ENCODE data around the gene NMT1.
"Not testable (repeated sequence)": the region's sequence is repeated elsewhere in the genome, so short reads cannot be mapped to it uniquely, and the experiment has no call there.

NMT1 gene

GRCh38 chr17:45035848-45036247 is 25.3 kb upstream of the NMT1 start:
- in situ Hi-C loops (cut with MboI; ENCODE audit: low sequenced_read_pairs): no loop called here

DNA sequence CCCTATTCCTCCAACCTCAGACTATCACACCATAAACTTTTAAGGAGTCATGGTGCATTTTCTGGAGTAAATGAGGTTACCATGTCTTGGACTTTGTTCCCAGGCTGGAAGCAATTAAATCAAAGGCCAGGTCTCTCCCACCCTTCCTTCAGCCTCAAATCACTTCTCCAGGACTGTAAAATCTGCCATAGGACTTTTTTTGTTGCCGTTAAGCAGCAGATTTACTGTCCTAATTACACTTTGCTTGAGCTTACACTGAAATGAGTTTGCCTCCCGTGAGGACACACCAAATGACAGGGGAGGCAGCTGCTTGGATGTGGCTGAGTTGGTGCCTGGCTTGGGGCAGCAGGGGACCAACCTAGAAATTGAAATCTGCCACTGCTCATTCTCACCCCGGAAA is 24.4 kb upstream of the NMT1 start:
- in situ Hi-C loops (cut with MboI; ENCODE audit: low sequenced_read_pairs): no loop called here

GRCh38 chr17:45038728-45039634 is 22.1 kb upstream of the NMT1 start:
- in situ Hi-C loops (cut with MboI; ENCODE audit: low sequenced_read_pairs): no loop called here

DNA sequence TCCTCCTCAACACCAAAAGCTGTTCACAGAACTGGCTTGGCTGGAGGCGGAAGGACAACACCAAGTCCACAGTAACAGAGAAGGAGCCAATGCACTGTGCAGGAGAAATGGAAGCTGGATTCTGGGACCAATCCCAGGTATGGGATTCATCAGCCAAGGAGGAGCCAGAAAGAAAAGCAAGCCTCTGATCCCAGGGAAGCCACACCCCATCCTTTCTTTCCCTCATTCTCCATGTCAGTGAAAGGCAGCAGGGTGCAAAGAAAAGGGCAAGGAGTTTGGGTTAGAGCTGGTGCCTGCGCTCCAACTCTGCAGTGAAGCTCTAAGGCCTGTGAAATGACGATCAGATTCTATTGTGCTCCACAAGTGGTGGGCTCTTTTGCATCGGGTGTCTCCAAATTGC is 20.7 kb upstream of the NMT1 start:
- in situ Hi-C loops (cut with MboI; ENCODE audit: low sequenced_read_pairs): no loop called here

DNA sequence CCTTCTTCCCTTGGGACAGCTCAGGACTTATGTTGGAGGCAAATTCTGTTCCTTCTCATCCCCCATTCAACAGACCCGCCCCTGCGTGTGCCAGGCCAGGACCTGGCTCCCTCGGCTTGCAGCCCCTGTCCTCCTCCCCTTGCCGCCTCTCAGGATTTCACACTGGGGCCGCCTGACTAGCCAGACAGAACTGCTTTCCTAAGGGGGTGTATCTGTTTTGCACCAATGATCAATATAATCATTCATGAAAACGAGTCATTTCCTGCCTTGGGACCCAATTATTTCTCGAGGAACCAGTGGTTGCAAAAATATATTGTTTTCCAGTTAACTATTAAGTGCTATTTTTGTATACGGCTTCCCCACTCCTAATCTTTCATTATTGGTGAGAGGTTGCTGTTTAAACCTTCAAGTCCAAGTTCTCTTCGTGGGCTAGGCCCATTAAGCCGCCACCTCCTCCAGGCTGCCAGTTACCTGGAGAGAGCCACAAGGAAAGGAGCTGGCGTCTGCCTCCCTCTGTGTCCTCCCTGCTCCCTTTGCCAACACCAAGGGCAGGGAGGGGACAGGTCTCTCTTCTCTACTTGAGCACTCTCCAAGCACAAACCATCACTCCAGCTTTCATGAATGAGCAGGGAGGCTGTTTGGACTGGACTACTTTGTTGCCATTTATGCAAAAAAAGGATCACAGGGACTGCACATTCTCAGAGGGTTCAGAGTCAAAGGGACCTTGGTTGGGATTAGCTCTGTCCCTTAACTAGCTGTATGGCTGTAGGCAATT is 18.6 kb upstream of the NMT1 start:
- in situ Hi-C loops (cut with MboI; ENCODE audit: low sequenced_read_pairs): no loop called here

GRCh38 chr17:45043813-45044540 is 17.1 kb upstream of the NMT1 start:
- in situ Hi-C loops (cut with MboI; ENCODE audit: low sequenced_read_pairs): no loop called here

DNA sequence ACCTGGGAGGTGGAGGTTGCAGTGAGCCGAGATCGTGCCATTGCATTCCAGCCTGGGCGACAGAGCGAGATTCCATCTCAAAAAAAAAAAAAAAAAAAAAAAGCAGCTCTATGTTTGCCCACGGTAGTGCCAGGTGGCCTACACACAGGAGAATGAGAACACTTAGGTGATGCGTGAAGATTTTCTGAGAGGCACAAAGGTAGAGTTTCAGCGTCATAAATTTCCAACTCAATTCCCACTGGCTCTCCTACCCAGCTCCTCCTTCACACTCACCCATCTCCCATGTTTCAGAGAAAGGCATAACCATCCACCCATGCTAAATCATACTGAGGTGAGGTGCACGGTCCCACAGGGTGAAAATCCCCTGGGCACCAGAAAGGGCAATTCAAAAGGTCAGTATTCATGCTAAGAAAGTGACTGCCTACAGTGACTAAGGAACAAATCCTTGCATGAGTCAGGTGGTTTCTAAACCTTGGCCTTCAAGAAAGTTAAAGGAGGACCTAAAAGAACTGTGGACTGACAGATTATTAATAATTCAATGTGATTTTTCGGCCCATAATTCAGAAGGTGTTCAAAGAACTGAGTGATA is 14.5 kb upstream of the NMT1 start:
- in situ Hi-C loops (cut with MboI; ENCODE audit: low sequenced_read_pairs): no loop called here

GRCh38 chr17:45048795-45049563 is 12.1 kb upstream of the NMT1 start:
- in situ Hi-C loops (cut with MboI; ENCODE audit: low sequenced_read_pairs): no loop called here

- in situ Hi-C loops (cut with MboI; ENCODE audit: low sequenced_read_pairs): no loop called here
Observed at GRCh38 chr17:45050481-45051059, 10.5 kb upstream of the NMT1 start.

- in situ Hi-C loops (cut with MboI; ENCODE audit: low sequenced_read_pairs): no loop called here
Observed at GRCh38 chr17:45051060-45051719, 9.9 kb upstream of the NMT1 start, which contains the start of gene DCAKD. Gene DCAKD, minus strand, starts transcription at chr17:45051632. Its CDS starts 16,747 bp downstream, at chr17:45034885.

GRCh38 chr17:45051720-45052051 is 9.4 kb upstream of the NMT1 start:
- in situ Hi-C loops (cut with MboI; ENCODE audit: low sequenced_read_pairs): not testable (repeated sequence)

DNA sequence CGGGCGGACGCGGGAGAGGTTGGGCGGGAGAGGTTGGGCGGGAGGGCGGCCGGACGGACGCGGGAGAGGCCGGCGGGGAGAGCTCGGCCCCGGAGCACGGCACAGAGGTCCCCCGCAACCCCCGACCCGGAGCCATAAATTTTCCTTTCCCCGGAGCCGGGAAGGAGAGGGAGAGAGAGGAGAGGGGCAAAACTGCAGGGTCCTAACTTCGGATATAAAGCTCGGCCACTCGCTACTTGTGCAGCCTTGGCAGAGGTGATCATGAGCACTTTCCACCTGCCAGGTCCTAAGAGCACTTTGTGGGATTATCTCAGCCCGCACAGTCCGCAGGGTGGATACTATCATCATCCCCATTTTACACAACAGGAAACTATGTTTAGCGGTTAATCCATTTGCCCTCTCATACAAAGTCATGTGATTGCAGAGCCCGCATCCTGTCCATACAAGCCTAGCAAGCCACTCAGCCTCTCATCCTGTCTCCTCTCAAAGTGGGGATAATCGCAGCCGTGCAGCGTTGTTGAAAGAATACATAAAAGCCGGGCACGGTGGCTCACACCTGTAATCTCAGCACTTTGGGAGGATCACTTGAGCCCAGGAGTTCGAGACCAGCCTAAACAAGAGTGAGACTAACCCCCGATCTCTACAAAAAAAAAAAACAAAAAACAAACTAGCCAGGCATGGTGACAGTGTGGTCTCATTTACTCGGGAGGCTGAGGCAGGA is 8.9 kb upstream of the NMT1 start:
- in situ Hi-C loops (cut with MboI; ENCODE audit: low sequenced_read_pairs): no loop called here

GRCh38 chr17:45060382-45060796 is 728 bp upstream of the NMT1 start:
- in situ Hi-C loops (cut with MboI; ENCODE audit: low sequenced_read_pairs): no loop called here

DNA sequence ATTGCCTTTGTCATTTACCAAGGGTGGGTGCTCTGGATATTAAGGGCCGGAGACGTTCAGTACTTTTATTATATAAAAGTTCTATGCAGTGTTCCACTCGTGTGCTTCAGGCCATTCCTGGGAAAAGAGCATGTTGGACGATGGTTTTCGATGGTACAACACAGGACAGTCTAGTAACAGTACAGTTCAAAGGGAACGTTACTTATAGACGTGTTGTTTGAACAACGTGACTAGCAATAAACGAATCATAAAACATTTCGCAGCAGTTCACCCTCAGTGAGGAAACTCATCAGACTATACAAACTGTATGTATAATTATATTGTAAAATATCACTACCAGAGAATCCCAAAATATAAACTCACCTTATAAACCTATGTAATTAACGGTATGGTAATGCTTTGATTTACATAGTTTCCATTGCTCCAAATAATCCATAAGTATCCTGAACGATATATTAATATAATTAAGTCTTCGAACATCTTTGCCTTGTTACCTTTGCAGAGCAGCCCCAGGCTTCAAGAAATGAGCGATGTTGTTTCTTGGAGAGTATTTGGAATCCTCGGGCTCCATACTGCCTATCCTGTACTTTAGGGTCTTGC is 589 bp downstream of the NMT1 start:
- in situ Hi-C loops (cut with MboI; ENCODE audit: low sequenced_read_pairs): no loop called here

DNA sequence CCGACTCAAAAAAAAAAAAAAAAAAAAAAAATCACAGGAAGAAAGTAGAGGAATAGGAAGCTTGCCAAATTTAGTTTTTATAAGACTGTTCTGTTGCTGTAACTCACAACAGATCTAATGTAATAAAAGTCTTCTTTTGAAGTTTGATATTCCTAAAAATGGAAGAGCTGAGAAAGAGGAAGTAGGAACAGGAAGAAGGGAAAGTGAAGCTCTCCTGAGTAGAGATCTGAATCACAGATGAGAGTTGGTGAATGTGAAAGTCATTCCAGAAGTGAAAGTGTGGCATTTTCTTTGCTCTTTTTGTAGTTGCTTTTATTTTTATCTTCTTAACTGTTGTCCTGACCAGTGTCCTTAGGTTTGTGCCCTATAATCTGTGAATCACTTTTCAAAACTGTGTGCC is 2.1 kb downstream of the NMT1 start:
- in situ Hi-C loops (cut with MboI; ENCODE audit: low sequenced_read_pairs): no loop called here

- in situ Hi-C loops (cut with MboI; ENCODE audit: low sequenced_read_pairs): no loop called here
Observed at GRCh38 chr17:45067637-45068036, 6.5 kb downstream of the NMT1 start.

- in situ Hi-C loops (cut with MboI; ENCODE audit: low sequenced_read_pairs): no loop called here
Observed at GRCh38 chr17:45070001-45070400, 8.9 kb downstream of the NMT1 start.

DNA sequence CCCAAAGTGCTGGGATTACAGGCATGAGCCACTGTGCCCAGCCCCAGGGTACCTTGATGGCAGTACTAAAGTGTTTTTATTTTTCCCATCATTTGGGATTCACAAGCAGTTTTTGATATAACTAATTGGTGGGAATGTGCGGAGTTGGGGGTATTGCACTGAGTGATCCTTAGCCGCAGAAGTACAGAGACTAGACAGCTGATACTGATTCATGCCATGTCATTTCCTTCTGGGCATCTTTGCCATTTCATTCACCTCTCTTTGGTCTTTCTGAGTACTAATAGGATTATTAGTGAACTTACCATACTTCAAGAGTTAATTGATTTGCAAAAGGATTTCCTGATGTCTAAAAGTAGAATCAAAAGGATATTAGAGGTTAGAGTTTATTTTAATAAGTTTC is 9.7 kb downstream of the NMT1 start:
- in situ Hi-C loops (cut with MboI; ENCODE audit: low sequenced_read_pairs): no loop called here
